ENCODE data around the gene ALDH1A1. TPM values are rescaled to one million over a fixed set of nuclear protein-coding genes. Genes with fewer than 3 reads are reported as not detected.

The ALDH1A1 gene
- total RNA-seq, 1 donor from 2014 or later: 0.27 TPM

GRCh38 chr9:72996114-72996513, 43.3 kb upstream of the ALDH1A1 start:
- H3K27ac Mint-ChIP-seq (ENCODE audit: unreplicated experiment): no peak overlapping the region
- peaks cover 2% of the 10 kb centered on the region for H3K36me3 Mint-ChIP-seq (ENCODE audit: low read depth)
- H3K9me3 Mint-ChIP-seq (ENCODE audit: low read depth): no peaks in the 10 kb centered on the region
- H3K27me3 Mint-ChIP-seq (ENCODE audit: low read depth): peaks cover 18% of the 10 kb centered on the region
- H3K4me3 Mint-ChIP-seq (ENCODE audit: unreplicated experiment): no peak overlapping the region
- no peak for DNase-seq (ENCODE audit: low spot score)
- H3K4me1 Mint-ChIP-seq (ENCODE audit: low read depth): no peaks in the 10 kb centered on the region
- no peak for TF ChIP-seq CTCF (IDR thresholded peaks at IDR 0.05)

GRCh38 chr9:72995131-72996024, 42.5 kb upstream of the ALDH1A1 start:
- peaks cover 17% of the 10 kb centered on the region for H3K27me3 Mint-ChIP-seq (ENCODE audit: low read depth)
- no peaks in the 10 kb centered on the region for H3K9me3 Mint-ChIP-seq (ENCODE audit: low read depth)
- peaks cover 2% of the 10 kb centered on the region for H3K36me3 Mint-ChIP-seq (ENCODE audit: low read depth)
- H3K27ac Mint-ChIP-seq (ENCODE audit: unreplicated experiment): no peak overlapping the region
- H3K4me1 Mint-ChIP-seq (ENCODE audit: low read depth): no peaks in the 10 kb centered on the region
- H3K4me3 Mint-ChIP-seq (ENCODE audit: unreplicated experiment): no peak overlapping the region
- no peak for TF ChIP-seq CTCF (IDR thresholded peaks at IDR 0.05)
- no peak for DNase-seq (ENCODE audit: low spot score)

- Mint-ChIP-seq H3K4me1 (ENCODE audit: low read depth) (no peaks in the 10 kb centered on the region), H3K4me3 (ENCODE audit: unreplicated experiment) (no peak overlapping the region), H3K27ac (ENCODE audit: unreplicated experiment) (no peak overlapping the region), H3K27me3 (ENCODE audit: low read depth) (peaks cover 11% of the 10 kb centered on the region), H3K9me3 (ENCODE audit: low read depth) (no peaks in the 10 kb centered on the region), H3K36me3 (ENCODE audit: low read depth) (no peaks in the 10 kb centered on the region)
- no peak for DNase-seq (ENCODE audit: low spot score)
- TF ChIP-seq CTCF (IDR thresholded peaks at IDR 0.05): no peak
Observed at GRCh38 chr9:72991772-72992171, 38.9 kb upstream of the ALDH1A1 start.

GRCh38 chr9:72990397-72991182, 37.7 kb upstream of the ALDH1A1 start:
- Mint-ChIP-seq H3K4me1 (ENCODE audit: low read depth) (no peaks in the 10 kb centered on the region), H3K4me3 (ENCODE audit: unreplicated experiment) (no peak overlapping the region)

More at GRCh38 chr9:72990397-72991182, 37.7 kb upstream of the ALDH1A1 start:
- DNase-seq (ENCODE audit: low spot score): no peak
- Mint-ChIP-seq H3K9me3 (ENCODE audit: low read depth) (no peaks in the 10 kb centered on the region), H3K27me3 (ENCODE audit: low read depth) (peaks cover 9% of the 10 kb centered on the region), H3K36me3 (ENCODE audit: low read depth) (no peaks in the 10 kb centered on the region), H3K27ac (ENCODE audit: unreplicated experiment) (no peak overlapping the region)
- TF ChIP-seq CTCF (IDR thresholded peaks at IDR 0.05): no peak

Measured in chondrocyte (in vitro differentiated cells).